Bronchial epithelial cell (primary cell): ENCODE data around the gene TRIM27. TPM values are rescaled to one million over a fixed set of nuclear protein-coding genes. Genes with fewer than 3 reads are reported as not detected.
A peak's percentile ranks its signal among the peaks of the same experiment; 100 is the strongest.
"Not testable (repeated sequence)": the region's sequence is repeated elsewhere in the genome, so short reads cannot be mapped to it uniquely, and the experiment has no call there.

ENCODE experiments used
- DNase-seq: peaks from one replicate; pipeline ENCODE4 v3.0.0-alpha.2; 2010; ENCODE audit warnings: low read depth
- FAIRE-seq: peaks from 2 replicates; lab custom pipeline; 2011; peaks lifted over from hg19 to GRCh38; lab: Jason Lieb, UNC
- H3K27me3 ChIP-seq: 2 replicates; pipeline ENCODE4 v1.5.1; 2011; ENCODE audit warnings: low read length; ENCODE audit not compliant: control insufficient read depth, insufficient read depth
- H3K36me3 ChIP-seq: 2 replicates; pipeline ENCODE4 v1.5.1; 2011; ENCODE audit warnings: low read length; ENCODE audit not compliant: control insufficient read depth, insufficient read depth
- H3K4me3 ChIP-seq: 2 replicates; pipeline ENCODE4 v1.5.1; 2011; ENCODE audit warnings: mild to moderate bottlenecking, low read depth, low read length, control low read depth
- CTCF ChIP-seq: IDR thresholded peaks from 2 replicates; pipeline ENCODE4 v1.5.1; 2011; ENCODE audit warnings: mild to moderate bottlenecking, moderate library complexity, low read length, control low read depth, inconsistent platforms; ENCODE audit not compliant: insufficient read depth, severe bottlenecking
- total RNA-seq: library from RNA; depleted of rRNA; stranded (reverse); fragments of >200 nt; gene quantifications from 2 replicates; pipeline ENCODE4 v1.2.1, GENCODE V29; 2014

Gene TRIM27
- total RNA-seq, 1 donor from 2014 or later = 39.0 TPM

- DNase-seq (no peak), FAIRE-seq (no peak)
- no peak for TF ChIP-seq CTCF
- Histone ChIP-seq H3K27me3 (no peaks in the 10 kb centered on the region), H3K36me3 (no peaks in the 10 kb centered on the region), H3K4me3 (no peak overlapping the region)
Observed at GRCh38 chr6:28871335-28872156, 52.2 kb downstream of the TRIM27 start.

- FAIRE-seq (no peak), DNase-seq (no peak)
- no peak for TF ChIP-seq CTCF
- no peak overlapping the region for H3K4me3 ChIP-seq
- H3K36me3 ChIP-seq = no peaks in the 10 kb centered on the region
- H3K27me3 ChIP-seq = no peaks in the 10 kb centered on the region
Observed at GRCh38 chr6:28868873-28869272, 54.9 kb downstream of the TRIM27 start.

- Histone ChIP-seq H3K27me3 (no peaks in the 10 kb centered on the region), H3K4me3 (peak overlapping the region; percentile 65), H3K36me3 (no peaks in the 10 kb centered on the region)
- no peak for TF ChIP-seq CTCF
- FAIRE-seq (no peak), DNase-seq (peak; percentile 10)
Observed at GRCh38 chr6:28867086-28867409, 56.7 kb downstream of the TRIM27 start.

GRCh38 chr6:28866205-28867085 is 57.3 kb downstream of the TRIM27 start:
- not testable (repeated sequence) for FAIRE-seq

GRCh38 chr6:28865401-28866204 is 58.2 kb downstream of the TRIM27 start:
- no peak for FAIRE-seq
- peak; percentile 12 for DNase-seq
- Histone ChIP-seq H3K36me3 (no peaks in the 10 kb centered on the region), H3K27me3 (no peaks in the 10 kb centered on the region), H3K4me3 (no peak overlapping the region)
- TF ChIP-seq CTCF = no peak

More at GRCh38 chr6:28866205-28867085, 57.3 kb downstream of the TRIM27 start:
- H3K36me3 ChIP-seq, H3K27me3 ChIP-seq: not testable (repeated sequence)
- peak; percentile 42 for DNase-seq
- peak overlapping the region; percentile 65 for H3K4me3 ChIP-seq
